Peyer's patch (tissue), 4 donors: ENCODE measurements around the gene TLCD3A. TPM values are rescaled to one million over a fixed set of nuclear protein-coding genes. Genes with fewer than 3 reads are reported as not detected.

Source experiments
- DNase-seq, 3 donors: peaks; one replicate each; pipeline ENCODE4 v3.0.0-alpha.2; 2017 to 2019
- H3K27ac ChIP-seq, 4 donors: fragments of 200-600 bp; sonication (generic); one replicate each; pipeline ENCODE4 v1.5.1; 2016 to 2019
- H3K27me3 ChIP-seq, 2 donors: fragments of 200-600 bp; sonication (generic); one replicate each; pipeline ENCODE4 v1.5.1; 2019
- H3K36me3 ChIP-seq, 3 donors: fragments of 200-600 bp; sonication (generic); one replicate each; pipeline ENCODE4 v1.5.1; 2016 to 2019
- H3K4me1 ChIP-seq, 4 donors: fragments of 200-600 bp; sonication (generic); one replicate each; pipeline ENCODE4 v1.5.1; 2016 to 2019
- H3K4me3 ChIP-seq, 4 donors: fragments of 200-600 bp; sonication (generic); 1 replicate in 3 of 4; 2 replicates in 1 of 4; pipeline ENCODE4 v1.5.1; 2016 to 2019; ENCODE audit warnings: mild to moderate bottlenecking in 1 of 4
- H3K9me3 ChIP-seq, 4 donors: fragments of 200-600 bp; sonication (generic); one replicate each; pipeline ENCODE4 v1.5.1; 2016 to 2019; ENCODE audit warnings: mild to moderate bottlenecking in 1 of 4
- POLR2A ChIP-seq, 2 donors: fragments of 450-650 bp; IDR thresholded peaks; one replicate each; pipeline ENCODE4 v1.5.1; 2017; ENCODE audit warnings: antibody characterized with exemption in 2 of 2, mild to moderate bottlenecking in 2 of 2, moderate library complexity in 2 of 2
- total RNA-seq, 4 donors: library from RNA; depleted of rRNA; stranded (reverse); fragments of >200 nt; gene quantifications; one replicate each; pipeline ENCODE4 v1.1.0, GENCODE V29; 2016
- TF ChIP-seq, protein P1 (sequence below), 6 experiments: fragments of 450-650 bp in 4 of 6; fragments of 200-600 bp in 2 of 6; sonication (generic) in 1 of 6; IDR thresholded peaks; one replicate each; pipeline ENCODE4 v1.5.1; 2017 to 2019; ENCODE audit warnings: antibody characterized with exemption in 6 of 6, mild to moderate bottlenecking in 3 of 6, moderate library complexity in 1 of 6

TLCD3A gene
- total RNA-seq, 4 donors from 2014 or later: 7.4 to 32.0 (median 9.4) TPM

DNA sequence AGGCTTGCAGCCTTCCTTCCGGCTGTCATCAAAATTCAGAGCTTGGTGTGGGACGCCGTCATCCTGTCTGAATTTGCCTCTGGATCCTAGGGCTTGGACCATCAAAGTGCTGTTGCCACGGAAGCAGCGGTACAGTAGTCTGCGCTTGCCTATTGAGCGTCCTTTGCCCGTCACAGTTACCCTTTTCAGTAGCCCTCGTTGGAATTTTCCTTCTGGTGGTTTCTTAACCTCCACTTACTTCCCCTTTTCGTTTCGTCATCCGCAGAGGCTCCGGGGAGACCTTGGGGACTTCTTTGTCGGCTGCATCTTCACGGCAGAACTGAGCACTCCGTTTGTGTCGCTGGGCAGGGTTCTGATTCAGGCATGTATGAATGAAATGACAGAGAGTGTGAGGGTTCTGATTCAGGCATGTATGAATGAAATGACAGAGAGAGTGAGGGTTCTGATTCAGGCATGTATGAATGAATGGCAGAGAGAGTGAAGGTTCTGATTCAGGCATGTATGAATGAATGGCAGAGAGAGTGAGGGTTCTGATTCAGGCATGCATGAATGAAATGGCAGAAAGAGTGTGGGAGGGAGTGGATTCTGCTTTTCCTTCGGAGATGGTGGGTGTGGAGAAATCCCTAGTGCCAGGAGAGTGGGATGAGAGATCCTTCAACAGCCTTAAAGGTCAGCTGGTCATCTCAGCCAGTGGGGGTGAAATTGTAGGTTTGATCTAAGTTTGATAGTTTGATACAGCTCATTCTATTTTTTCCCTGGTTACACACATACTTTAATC lies 8.0 kb downstream of the TLCD3A start:
- peak in 2 of 3 donors; percentile 60 to 65 for DNase-seq
- no peak for TF ChIP-seq POLR2A (IDR thresholded peaks at IDR 0.05)
- TF ChIP-seq, protein P1, sequence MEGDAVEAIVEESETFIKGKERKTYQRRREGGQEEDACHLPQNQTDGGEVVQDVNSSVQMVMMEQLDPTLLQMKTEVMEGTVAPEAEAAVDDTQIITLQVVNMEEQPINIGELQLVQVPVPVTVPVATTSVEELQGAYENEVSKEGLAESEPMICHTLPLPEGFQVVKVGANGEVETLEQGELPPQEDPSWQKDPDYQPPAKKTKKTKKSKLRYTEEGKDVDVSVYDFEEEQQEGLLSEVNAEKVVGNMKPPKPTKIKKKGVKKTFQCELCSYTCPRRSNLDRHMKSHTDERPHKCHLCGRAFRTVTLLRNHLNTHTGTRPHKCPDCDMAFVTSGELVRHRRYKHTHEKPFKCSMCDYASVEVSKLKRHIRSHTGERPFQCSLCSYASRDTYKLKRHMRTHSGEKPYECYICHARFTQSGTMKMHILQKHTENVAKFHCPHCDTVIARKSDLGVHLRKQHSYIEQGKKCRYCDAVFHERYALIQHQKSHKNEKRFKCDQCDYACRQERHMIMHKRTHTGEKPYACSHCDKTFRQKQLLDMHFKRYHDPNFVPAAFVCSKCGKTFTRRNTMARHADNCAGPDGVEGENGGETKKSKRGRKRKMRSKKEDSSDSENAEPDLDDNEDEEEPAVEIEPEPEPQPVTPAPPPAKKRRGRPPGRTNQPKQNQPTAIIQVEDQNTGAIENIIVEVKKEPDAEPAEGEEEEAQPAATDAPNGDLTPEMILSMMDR (IDR thresholded peaks at IDR 0.05): no peak
- H3K27ac ChIP-seq: peak overlapping the region in 1 of 4 donors; percentile 44

GRCh38 chr17:742147-742793 lies 9.9 kb downstream of the TLCD3A start:
- Histone ChIP-seq H3K27me3 (no peaks in the 10 kb centered on the region), H3K27ac (no peak overlapping the region), H3K36me3 (peaks cover 0 to 54% (median 0%) of the 10 kb centered on the region in 3 donors), H3K9me3 (no peaks in the 10 kb centered on the region), H3K4me1 (no peaks in the 10 kb centered on the region), H3K4me3 (no peak overlapping the region)
- DNase-seq: no peak
- no peak for TF ChIP-seq POLR2A (IDR thresholded peaks at IDR 0.05)
- TF ChIP-seq, protein P1 (IDR thresholded peaks at IDR 0.05): no peak

More for the DNA sequence above, 8.0 kb downstream of the TLCD3A start:
- no peaks in the 10 kb centered on the region for H3K4me1 ChIP-seq
- no peaks in the 10 kb centered on the region for H3K9me3 ChIP-seq
- no peak overlapping the region for H3K4me3 ChIP-seq
- H3K27me3 ChIP-seq: no peaks in the 10 kb centered on the region
- peaks cover 0 to 35% (median 0%) of the 10 kb centered on the region in 3 donors for H3K36me3 ChIP-seq

- Histone ChIP-seq H3K9me3 (no peaks in the 10 kb centered on the region), H3K27me3 (no peaks in the 10 kb centered on the region), H3K27ac (no peak overlapping the region), H3K4me1 (no peaks in the 10 kb centered on the region), H3K36me3 (peaks cover 0 to 59% (median 0%) of the 10 kb centered on the region in 3 donors), H3K4me3 (no peak overlapping the region)
- TF ChIP-seq, protein P1 (IDR thresholded peaks at IDR 0.05): no peak
- TF ChIP-seq POLR2A (IDR thresholded peaks at IDR 0.05): no peak
- no peak for DNase-seq
Observed at GRCh38 chr17:743139-743538, 10.7 kb downstream of the TLCD3A start.

GRCh38 chr17:744937-745336 lies 12.5 kb downstream of the TLCD3A start:
- Histone ChIP-seq H3K36me3 (peaks cover 0 to 55% (median 0%) of the 10 kb centered on the region in 3 donors), H3K27ac (no peak overlapping the region), H3K27me3 (no peaks in the 10 kb centered on the region), H3K9me3 (no peaks in the 10 kb centered on the region), H3K4me1 (no peaks in the 10 kb centered on the region), H3K4me3 (no peak overlapping the region)
- TF ChIP-seq POLR2A (IDR thresholded peaks at IDR 0.05): no peak
- TF ChIP-seq, protein P1 (IDR thresholded peaks at IDR 0.05): no peak
- DNase-seq: no peak

DNA sequence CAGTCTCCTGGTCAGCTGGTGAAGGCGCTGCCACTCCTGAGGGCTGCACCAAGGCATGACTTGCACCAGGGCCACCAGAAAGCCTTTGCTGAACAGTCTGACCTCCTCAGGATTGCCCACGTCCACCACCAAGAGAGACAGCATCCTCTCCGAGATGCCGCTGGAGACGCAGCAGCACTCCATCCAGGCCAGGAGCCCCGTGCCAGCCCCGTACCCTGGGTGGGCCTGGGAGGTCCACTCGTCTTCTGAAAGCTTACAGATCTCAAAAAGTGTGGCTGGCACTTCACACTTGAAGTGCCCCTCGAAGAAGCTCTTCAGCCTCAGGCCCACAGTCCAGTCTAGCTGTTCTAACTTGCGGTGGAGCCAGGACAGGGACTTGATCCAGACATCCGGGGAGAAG lies 13.0 kb downstream of the TLCD3A start:
- TF ChIP-seq, protein P1 (IDR thresholded peaks at IDR 0.05): no peak
- TF ChIP-seq POLR2A (IDR thresholded peaks at IDR 0.05): no peak
- no peak for DNase-seq
- Histone ChIP-seq H3K27me3 (no peaks in the 10 kb centered on the region), H3K4me1 (peaks cover 0 to 3% (median under 1%) of the 10 kb centered on the region in 4 donors), H3K9me3 (no peaks in the 10 kb centered on the region), H3K36me3 (peaks cover 0 to 53% (median 0%) of the 10 kb centered on the region in 3 donors), H3K4me3 (no peak overlapping the region), H3K27ac (no peak overlapping the region)
